ENCODE measurements around the gene CMIP.
A peak's percentile ranks its signal among the peaks of the same experiment; 100 is the strongest.

Gene CMIP

GRCh38 chr16:81708266-81709015, 263.8 kb downstream of the CMIP start:
- DNase-seq (ENCODE audit: low read depth in 4 of 4, low spot score in 1 of 4), result no peak

DNA sequence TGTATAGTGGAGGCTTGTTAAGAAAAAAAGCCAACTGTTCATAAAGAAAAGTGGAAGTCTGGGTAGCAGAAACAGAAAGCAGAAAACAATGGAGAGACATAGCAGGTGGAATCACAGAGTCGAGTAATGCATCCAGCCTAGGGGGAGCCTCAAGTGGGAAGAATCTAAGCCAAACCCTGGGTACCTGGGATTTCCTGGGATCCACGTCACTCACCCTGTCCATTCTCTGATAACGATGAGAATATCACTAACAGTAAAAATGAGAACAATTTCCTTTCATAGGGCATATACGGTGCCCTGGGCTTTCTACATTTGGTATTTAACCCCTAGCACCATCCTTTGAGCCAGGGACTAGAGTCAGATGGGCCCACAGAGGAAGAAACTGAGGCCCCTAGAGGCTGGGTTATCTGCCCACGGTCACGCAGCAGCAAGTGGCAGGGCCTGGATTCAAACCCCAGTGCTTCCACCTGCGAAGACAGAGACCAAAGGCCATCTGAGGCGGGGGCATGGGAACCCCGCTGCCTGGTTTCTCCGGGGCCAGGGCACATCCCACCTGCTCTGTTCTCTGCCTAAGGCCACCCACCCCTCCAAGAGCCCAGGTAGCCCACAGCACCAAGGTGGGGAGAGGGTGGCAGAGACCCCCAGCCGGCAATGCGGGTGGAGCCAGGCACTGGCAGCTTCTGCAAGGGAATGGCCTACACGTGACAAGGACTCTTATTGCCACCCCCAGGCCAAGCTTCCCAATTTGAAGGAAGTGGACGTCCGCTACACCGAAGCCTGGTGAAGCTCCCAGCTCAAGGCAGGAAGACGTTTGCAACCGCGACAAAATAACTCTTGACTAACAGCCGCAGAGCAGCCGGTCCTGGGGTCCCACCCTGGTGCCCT, 264.6 kb downstream of the CMIP start:
- DNase-seq (ENCODE audit: low read depth in 4 of 4, low spot score in 1 of 4), result no peak

DNA sequence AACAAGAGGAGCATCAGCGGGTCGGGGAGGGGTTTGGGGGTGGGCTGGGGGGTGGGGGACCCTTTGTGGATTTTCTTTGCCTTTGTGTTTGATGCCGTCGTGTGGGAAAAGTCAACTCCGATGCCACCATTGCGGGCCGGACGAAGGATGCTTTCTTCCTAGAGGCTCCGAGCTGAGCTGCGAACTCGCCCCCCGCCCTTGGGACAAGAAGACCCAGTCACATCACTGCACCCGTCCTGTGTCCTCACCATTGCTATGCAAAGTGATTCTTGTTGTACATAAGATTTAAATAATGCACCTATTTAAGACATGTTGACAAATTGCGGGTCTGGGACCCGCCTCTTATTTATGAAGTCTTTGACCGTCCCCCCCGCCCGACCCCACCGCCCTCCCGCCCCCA, 265.4 kb downstream of the CMIP start:
- DNase-seq (ENCODE audit: low read depth in 4 of 4, low spot score in 1 of 4), result no peak

GRCh38 chr16:81710596-81710995, 266.0 kb downstream of the CMIP start:
- DNase-seq (ENCODE audit: low read depth in 4 of 4, low spot score in 1 of 4), result no peak

DNA sequence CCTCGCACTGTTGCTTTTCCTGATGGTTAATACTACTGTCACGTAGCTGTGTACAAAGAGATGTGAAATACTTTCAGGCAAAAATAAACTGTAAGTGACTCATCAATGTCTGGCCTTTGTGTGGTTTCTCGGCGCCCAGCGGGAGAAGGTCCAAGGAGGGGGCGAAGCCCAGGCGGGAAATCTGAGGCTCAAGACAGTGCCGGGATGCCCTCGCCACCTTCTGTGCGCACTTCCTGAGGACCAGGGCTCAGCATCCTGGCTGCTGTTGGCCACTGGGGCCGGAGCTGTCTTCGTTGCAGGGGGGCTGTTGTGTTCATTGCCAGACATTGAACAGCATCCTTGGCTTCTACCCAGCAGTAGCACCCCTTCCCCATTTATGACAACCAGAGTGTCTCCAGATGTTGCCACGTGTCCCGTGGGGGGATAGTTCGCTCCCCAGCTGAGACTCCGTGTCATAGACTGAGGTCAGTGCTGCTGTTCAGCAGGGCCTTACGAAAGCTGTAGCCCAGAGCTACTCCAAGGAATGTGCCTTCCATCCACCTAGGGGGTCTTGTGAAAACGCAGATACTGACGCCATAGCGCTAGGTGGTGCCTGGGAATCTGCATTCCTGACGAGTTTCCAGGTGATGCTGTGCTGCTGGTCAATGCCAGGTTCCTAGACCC, 267.2 kb downstream of the CMIP start:
- DNase-seq (ENCODE audit: low read depth in 4 of 4, low spot score in 1 of 4), result no peak

- no peak for DNase-seq (ENCODE audit: low read depth in 4 of 4, low spot score in 1 of 4)
These were observed 268.1 kb downstream of the CMIP start for GRCh38 chr16:81712681-81713080.

- no peak for DNase-seq (ENCODE audit: low read depth in 4 of 4, low spot score in 1 of 4)
These were observed 268.7 kb downstream of the CMIP start for GRCh38 chr16:81713295-81713772.

- no peak for DNase-seq (ENCODE audit: low read depth in 4 of 4, low spot score in 1 of 4)
These were observed 269.2 kb downstream of the CMIP start for GRCh38 chr16:81713796-81714195.

- DNase-seq (ENCODE audit: low read depth in 4 of 4, low spot score in 1 of 4), result no peak
These were observed 270.0 kb downstream of the CMIP start for GRCh38 chr16:81714583-81714982.

DNA sequence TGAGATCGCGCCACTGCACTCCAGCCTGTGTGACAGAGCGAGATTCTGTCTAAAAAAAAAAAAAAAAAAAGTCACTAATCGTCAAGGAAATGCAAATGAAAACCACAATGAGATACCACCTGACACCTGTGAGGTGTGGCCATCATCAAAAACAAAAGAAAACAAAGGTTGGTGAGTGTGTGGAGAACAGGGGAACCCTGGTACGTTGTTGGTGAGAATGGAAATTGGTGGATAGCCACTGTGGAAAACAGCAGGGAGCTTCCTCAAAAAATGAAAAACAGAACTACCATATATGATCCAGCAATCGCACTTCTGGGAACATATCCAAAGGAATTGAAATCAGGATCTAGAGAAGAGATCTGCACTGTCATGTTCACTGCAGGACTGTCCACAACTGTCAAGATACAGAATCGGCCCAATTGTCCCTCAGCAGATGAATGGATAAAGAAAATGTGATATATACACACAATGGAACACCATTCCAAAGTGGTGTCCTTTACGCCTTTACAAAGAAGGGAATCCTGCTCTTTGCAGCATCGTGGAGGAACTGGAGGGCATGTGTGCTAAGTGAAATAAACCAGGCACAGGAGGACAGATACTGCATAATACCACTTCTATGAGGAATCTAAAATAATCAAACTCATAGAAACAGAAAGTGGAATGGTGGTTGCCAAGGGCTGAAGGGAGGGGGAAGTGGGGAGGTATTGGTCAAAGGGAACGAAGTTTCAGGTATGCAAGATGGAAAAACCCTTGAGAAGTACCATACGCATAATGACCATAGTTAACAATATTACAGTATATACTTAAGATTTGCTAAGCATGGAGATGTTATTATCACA, 271.0 kb downstream of the CMIP start:
- no peak for DNase-seq (ENCODE audit: low read depth in 4 of 4, low spot score in 1 of 4)

DNA sequence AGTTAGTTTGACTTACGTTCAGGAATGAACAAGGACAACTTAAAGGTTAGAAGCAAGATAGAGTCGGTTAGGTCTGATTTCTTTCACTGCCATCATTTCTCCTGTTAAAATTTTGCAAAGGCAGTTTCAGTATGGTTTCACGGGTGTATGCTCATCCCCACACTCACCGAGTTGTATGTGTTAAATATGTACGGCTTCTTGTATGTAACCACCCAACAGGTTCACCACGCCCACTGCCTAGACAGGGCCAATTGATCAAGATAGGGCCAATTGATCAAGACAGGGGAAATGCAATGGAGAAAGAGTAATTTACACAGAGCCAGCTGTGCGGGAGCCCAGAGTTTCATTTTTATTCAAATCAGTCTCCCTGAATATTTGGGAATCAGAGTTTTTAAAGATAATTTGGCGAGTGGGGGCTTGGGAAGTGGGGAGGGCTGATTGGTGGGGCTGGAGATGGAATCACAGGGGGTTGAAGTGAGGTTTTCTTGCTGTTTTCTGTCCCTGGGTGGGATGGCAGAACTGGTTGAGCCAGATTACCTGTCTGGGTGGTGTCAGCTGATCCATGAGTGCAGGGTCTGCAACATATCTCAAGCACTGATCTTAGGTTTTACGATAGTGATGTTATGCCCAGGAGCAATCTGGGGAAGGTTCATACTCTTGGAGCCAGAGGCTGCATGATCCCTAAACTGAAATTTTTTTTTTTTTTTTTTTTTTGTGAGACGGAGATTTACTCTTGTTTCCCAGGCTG, 272.0 kb downstream of the CMIP start:
- no peak for DNase-seq (ENCODE audit: low read depth in 4 of 4, low spot score in 1 of 4)

GRCh38 chr16:81717662-81718189, 273.1 kb downstream of the CMIP start:
- DNase-seq (ENCODE audit: low read depth in 4 of 4, low spot score in 1 of 4), result no peak

DNA sequence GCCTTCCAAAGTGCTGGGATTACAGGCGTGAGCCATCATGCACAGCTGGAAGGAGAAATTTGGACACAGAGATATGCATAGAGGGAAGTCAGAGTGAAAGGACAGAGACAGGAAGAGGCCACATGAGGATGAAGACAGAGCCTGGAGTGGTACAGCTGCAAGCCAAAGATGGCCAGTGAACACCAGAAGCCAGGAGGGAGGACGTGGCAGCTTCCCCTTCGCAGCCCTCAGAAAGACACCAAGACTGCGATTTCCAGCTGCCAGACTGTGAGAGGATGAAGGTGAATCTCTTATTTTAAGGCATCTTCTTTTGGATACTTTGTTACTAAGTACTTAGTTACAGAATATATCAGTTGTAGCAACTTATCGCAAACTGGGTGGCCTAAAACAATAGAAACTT, 274.0 kb downstream of the CMIP start:
- DNase-seq (ENCODE audit: low read depth in 4 of 4, low spot score in 1 of 4), result no peak

GRCh38 chr16:81719993-81720392, 275.4 kb downstream of the CMIP start:
- DNase-seq (ENCODE audit: low read depth in 4 of 4, low spot score in 1 of 4), result no peak

- no peak for DNase-seq (ENCODE audit: low read depth in 4 of 4, low spot score in 1 of 4)
These were observed 276.6 kb downstream of the CMIP start for GRCh38 chr16:81720973-81721906.

GRCh38 chr16:81723098-81723723, 278.6 kb downstream of the CMIP start:
- DNase-seq (ENCODE audit: low read depth in 4 of 4, low spot score in 1 of 4), result peak in 2 of 4 experiments; percentile 13 to 45

DNA sequence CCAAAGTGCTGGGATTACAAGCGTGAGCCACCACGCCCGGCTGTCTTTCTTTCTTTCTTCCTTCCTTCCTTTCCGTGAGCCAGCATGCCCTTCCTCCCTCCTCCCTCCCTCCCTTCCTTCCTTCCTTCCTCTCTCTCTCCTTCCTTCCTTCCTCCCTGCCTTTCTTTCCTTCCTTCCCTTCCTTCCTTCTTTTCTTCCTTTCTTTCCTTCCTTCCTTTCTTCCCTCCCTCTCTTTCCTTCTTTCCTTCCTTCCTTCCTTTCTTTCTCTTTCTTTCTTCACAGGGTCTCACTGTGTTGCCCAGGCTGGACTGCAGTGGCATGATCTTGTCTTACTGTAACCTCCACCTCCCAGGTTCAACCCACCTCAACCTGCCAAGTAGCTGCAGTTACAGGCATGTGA, 283.8 kb downstream of the CMIP start:
- DNase-seq (ENCODE audit: low read depth in 4 of 4, low spot score in 1 of 4), result no peak

DNA sequence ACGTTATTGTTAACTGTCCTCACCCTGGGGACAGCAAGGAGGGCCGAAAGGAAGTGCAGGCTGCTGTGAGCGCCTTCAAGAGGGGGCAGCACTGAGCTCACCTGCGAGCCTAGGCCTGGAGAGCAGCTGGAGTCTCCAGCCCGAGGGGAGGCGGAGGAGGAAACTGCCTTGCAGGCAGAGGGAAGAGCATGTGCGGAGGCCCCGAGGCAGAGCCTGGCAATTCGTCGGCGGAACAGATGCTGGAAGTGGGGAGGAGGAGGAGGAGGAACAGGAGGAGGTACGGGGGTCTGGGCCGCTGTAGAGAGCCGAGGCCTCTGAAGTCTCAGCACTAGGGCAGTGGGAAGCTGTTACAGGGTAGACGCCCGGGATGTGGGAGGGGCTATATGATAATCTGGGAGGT, 284.8 kb downstream of the CMIP start:
- DNase-seq (ENCODE audit: low read depth in 4 of 4, low spot score in 1 of 4), result no peak
